ENCODE measurements around the gene THAP6. TPM values are rescaled to one million over a fixed set of nuclear protein-coding genes. Genes with fewer than 3 reads are reported as not detected.
A peak's percentile ranks its signal among the peaks of the same experiment; 100 is the strongest.
"Not testable (repeated sequence)": the region's sequence is repeated elsewhere in the genome, so short reads cannot be mapped to it uniquely, and the experiment has no call there.

THAP6 gene
- total RNA-seq, 4 donors from 2014 or later = 20.6 to 54.1 (median 32.7) TPM

- intact Hi-C loops (cut with DNase I) = no loop called here
- 92 to 98% methylated on average over 2 of the region's 2 CpGs for WGBS, 2 donors
- TF ChIP-seq POLR2A (IDR thresholded peaks at IDR 0.05) (no peak), CTCF (IDR thresholded peaks at IDR 0.05) (no peak)
- Histone ChIP-seq H3K27me3 (no peaks in the 10 kb centered on the region), H3K9me3 (no peaks in the 10 kb centered on the region), H3K4me3 (replicated peaks in 1 of 3) (no peak overlapping the region), H3K27ac (no peak overlapping the region), H3K4me1 (no peaks in the 10 kb centered on the region), H3K36me3 (peaks cover 0 to 5% of the 10 kb centered on the region in 2 donors)
- DNase-seq = no peak
These were observed 16.2 kb upstream of the THAP6 start for GRCh38 chr4:75498041-75498440.

GRCh38 chr4:75499900-75500299 lies 14.4 kb upstream of the THAP6 start:
- peaks cover 0 to 6% of the 10 kb centered on the region in 2 donors for H3K36me3 ChIP-seq

GRCh38 chr4:75502671-75503070 lies 11.6 kb upstream of the THAP6 start:
- WGBS, 2 donors = 95 to 97% methylated on average over 2 of the region's 2 CpGs
- no peaks in the 10 kb centered on the region for H3K4me1 ChIP-seq
- no peak overlapping the region for H3K4me3 ChIP-seq (replicated peaks in 1 of 3)
- H3K36me3 ChIP-seq = peaks cover 0 to 6% of the 10 kb centered on the region in 2 donors
- TF ChIP-seq CTCF (IDR thresholded peaks at IDR 0.05) (no peak), POLR2A (IDR thresholded peaks at IDR 0.05) (no peak)
- no peaks in the 10 kb centered on the region for H3K27me3 ChIP-seq
- no peak for DNase-seq
- H3K9me3 ChIP-seq = no peaks in the 10 kb centered on the region
- intact Hi-C loops (cut with DNase I) = no loop called here
- H3K27ac ChIP-seq = no peak overlapping the region

More at GRCh38 chr4:75499900-75500299, 14.4 kb upstream of the THAP6 start:
- H3K9me3 ChIP-seq = no peaks in the 10 kb centered on the region
- intact Hi-C loops (cut with DNase I) = no loop called here
- no peaks in the 10 kb centered on the region for H3K27me3 ChIP-seq
- H3K4me3 ChIP-seq (replicated peaks in 1 of 3) = no peak overlapping the region
- H3K27ac ChIP-seq = no peak overlapping the region
- no peak for DNase-seq
- no peaks in the 10 kb centered on the region for H3K4me1 ChIP-seq
- TF ChIP-seq POLR2A (IDR thresholded peaks at IDR 0.05) (no peak), CTCF (IDR thresholded peaks at IDR 0.05) (no peak)
- 96 to 97% methylated on average over 2 of the region's 2 CpGs for WGBS, 2 donors

- Histone ChIP-seq H3K27me3 (no peaks in the 10 kb centered on the region), H3K4me1 (peaks cover 0 to 3% of the 10 kb centered on the region in 2 donors), H3K4me3 (replicated peaks in 1 of 3) (no peak overlapping the region), H3K27ac (no peak overlapping the region), H3K9me3 (no peaks in the 10 kb centered on the region), H3K36me3 (peaks cover 0 to 2% of the 10 kb centered on the region in 2 donors)
- WGBS, 2 donors = 92 to 97% methylated on average over 2 of the region's 2 CpGs
- no peak for DNase-seq
- intact Hi-C loops (cut with DNase I) = no loop called here
- TF ChIP-seq CTCF (IDR thresholded peaks at IDR 0.05) (no peak), POLR2A (IDR thresholded peaks at IDR 0.05) (no peak)
These were observed 8.6 kb upstream of the THAP6 start for GRCh38 chr4:75505630-75506029.

GRCh38 chr4:75509592-75509991 lies 4.7 kb upstream of the THAP6 start:
- peaks cover 24 to 25% of the 10 kb centered on the region in 2 donors for H3K4me1 ChIP-seq
- DNase-seq; H3K27ac ChIP-seq; H3K9me3 ChIP-seq; H3K27me3 ChIP-seq; H3K4me3 ChIP-seq (replicated peaks in 1 of 3); H3K36me3 ChIP-seq; intact Hi-C loops (cut with DNase I): not testable (repeated sequence)
- 88 to 96% methylated on average over 4 of the region's 4 CpGs for WGBS, 2 donors

- Histone ChIP-seq H3K36me3 (peaks cover 0 to under 1% of the 10 kb centered on the region in 2 donors), H3K9me3 (no peaks in the 10 kb centered on the region), H3K4me3 (replicated peaks in 1 of 3) (no peak overlapping the region), H3K27ac (peak overlapping the region in 2 of 3 donors; percentile 97), H3K27me3 (no peaks in the 10 kb centered on the region), H3K4me1 (peaks cover 32 to 33% of the 10 kb centered on the region in 2 donors)
- intact Hi-C loops (cut with DNase I) = no loop called here
- DNase-seq = no peak
- 62 to 63% methylated on average over 3 of the region's 3 CpGs for WGBS, 2 donors
- TF ChIP-seq CTCF (IDR thresholded peaks at IDR 0.05) = no peak
- no peak for TF ChIP-seq POLR2A (IDR thresholded peaks at IDR 0.05)
These were observed 2.4 kb upstream of the THAP6 start for GRCh38 chr4:75511841-75512240.
